Calu3 (cell line): Measurements from ENCODE around the gene DFFB. TPM values are rescaled to one million over a fixed set of nuclear protein-coding genes. Genes with fewer than 3 reads are reported as not detected.
A peak's percentile ranks its signal among the peaks of the same experiment; 100 is the strongest.

ENCODE experiments used
- BruUV-seq: library from RNA; stranded (reverse); fragments of 400-500 nt; replicated peaks from 2 replicates; lab custom pipeline; 2021; lab: Mats Ljungman, UMichigan
- CTCF ChIA-PET: fragments of 300-600 bp; sonication (Branson Sonifier 250); formaldehyde crosslinking; loops from one replicate; lab custom pipeline; 2022; ENCODE audit warnings: antibody characterized with exemption; lab: Charles Lee
- DNase-seq: peaks from one replicate; pipeline ENCODE4 v3.0.0; 2022
- H3K27ac Mint-ChIP-seq: one replicate; pipeline ENCODE4 v1.8.0; 2022; ENCODE audit warnings: mixed read lengths; ENCODE audit not compliant: unreplicated experiment
- H3K27me3 Mint-ChIP-seq: one replicate; pipeline ENCODE4 v1.8.0; 2022; ENCODE audit warnings: mixed read lengths; ENCODE audit not compliant: unreplicated experiment
- H3K36me3 Mint-ChIP-seq: one replicate; pipeline ENCODE4 v1.8.0; 2022; ENCODE audit warnings: mild to moderate bottlenecking, moderate library complexity, mixed read lengths; ENCODE audit not compliant: insufficient read depth, unreplicated experiment
- H3K4me1 Mint-ChIP-seq: one replicate; pipeline ENCODE4 v1.8.0; 2022; ENCODE audit warnings: mild to moderate bottlenecking, low read depth, mixed read lengths; ENCODE audit not compliant: unreplicated experiment
- H3K4me3 Mint-ChIP-seq: one replicate; pipeline ENCODE4 v1.8.0; 2022; ENCODE audit warnings: mild to moderate bottlenecking, low read depth, moderate library complexity, mixed read lengths; ENCODE audit not compliant: unreplicated experiment
- H3K9me3 Mint-ChIP-seq: one replicate; pipeline ENCODE4 v1.8.0; 2022; ENCODE audit warnings: low read depth, mixed read lengths; ENCODE audit not compliant: unreplicated experiment
- intact Hi-C: fragments of 100-400 bp; cut with micrococcal nuclease; formaldehyde crosslinking; loops from one replicate; pipeline ENCODE4 v1.10.0; 2022; ENCODE audit not compliant: unreplicated experiment
- total RNA-seq: library from RNA; stranded (reverse); gene quantifications from 2 replicates; pipeline ENCODE4 v1.2.3, GENCODE V29; 2022
- TF ChIP-seq, protein P1 (sequence below): fragments of 200-600 bp; IDR thresholded peaks from one replicate; pipeline ENCODE4 v1.8.0; 2022; ENCODE audit warnings: antibody characterized with exemption; ENCODE audit not compliant: unreplicated experiment

The DFFB gene
- total RNA-seq, 1 experiment from 2014 or later = 6.6 TPM

GRCh38 chr1:3811595-3811911, 45.7 kb upstream of the DFFB start:
- no TSS peak for BruUV-seq
- Mint-ChIP-seq H3K9me3 (no peaks in the 10 kb centered on the region), H3K27ac (no peak overlapping the region), H3K27me3 (no peaks in the 10 kb centered on the region), H3K4me1 (peaks cover 8% of the 10 kb centered on the region), H3K36me3 (no peaks in the 10 kb centered on the region), H3K4me3 (peak overlapping the region; percentile 21)
- TF ChIP-seq, protein P1, sequence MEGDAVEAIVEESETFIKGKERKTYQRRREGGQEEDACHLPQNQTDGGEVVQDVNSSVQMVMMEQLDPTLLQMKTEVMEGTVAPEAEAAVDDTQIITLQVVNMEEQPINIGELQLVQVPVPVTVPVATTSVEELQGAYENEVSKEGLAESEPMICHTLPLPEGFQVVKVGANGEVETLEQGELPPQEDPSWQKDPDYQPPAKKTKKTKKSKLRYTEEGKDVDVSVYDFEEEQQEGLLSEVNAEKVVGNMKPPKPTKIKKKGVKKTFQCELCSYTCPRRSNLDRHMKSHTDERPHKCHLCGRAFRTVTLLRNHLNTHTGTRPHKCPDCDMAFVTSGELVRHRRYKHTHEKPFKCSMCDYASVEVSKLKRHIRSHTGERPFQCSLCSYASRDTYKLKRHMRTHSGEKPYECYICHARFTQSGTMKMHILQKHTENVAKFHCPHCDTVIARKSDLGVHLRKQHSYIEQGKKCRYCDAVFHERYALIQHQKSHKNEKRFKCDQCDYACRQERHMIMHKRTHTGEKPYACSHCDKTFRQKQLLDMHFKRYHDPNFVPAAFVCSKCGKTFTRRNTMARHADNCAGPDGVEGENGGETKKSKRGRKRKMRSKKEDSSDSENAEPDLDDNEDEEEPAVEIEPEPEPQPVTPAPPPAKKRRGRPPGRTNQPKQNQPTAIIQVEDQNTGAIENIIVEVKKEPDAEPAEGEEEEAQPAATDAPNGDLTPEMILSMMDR = no peak
- intact Hi-C loops = no loop called here
- DNase-seq = no peak
- CTCF ChIA-PET = no interaction called here

- no peak overlapping the region for H3K27ac Mint-ChIP-seq
- peaks cover 5% of the 10 kb centered on the region for H3K36me3 Mint-ChIP-seq
- H3K27me3 Mint-ChIP-seq = no peaks in the 10 kb centered on the region
- no peak for DNase-seq
- no peaks in the 10 kb centered on the region for H3K9me3 Mint-ChIP-seq
- intact Hi-C loops = no loop called here
- CTCF ChIA-PET = no interaction called here
- TF ChIP-seq, protein P1 = no peak
- peaks cover 8% of the 10 kb centered on the region for H3K4me1 Mint-ChIP-seq
- no TSS peak for BruUV-seq
- H3K4me3 Mint-ChIP-seq = no peak overlapping the region
These were observed 43.2 kb upstream of the DFFB start for GRCh38 chr1:3814065-3814464.

GRCh38 chr1:3814771-3815561, 42.3 kb upstream of the DFFB start:
- no peak for DNase-seq
- no peaks in the 10 kb centered on the region for H3K9me3 Mint-ChIP-seq
- intact Hi-C loops = no loop called here
- peaks cover 5% of the 10 kb centered on the region for H3K4me1 Mint-ChIP-seq
- no peak overlapping the region for H3K27ac Mint-ChIP-seq
- no peak overlapping the region for H3K4me3 Mint-ChIP-seq
- TF ChIP-seq, protein P1 = no peak
- peaks cover 5% of the 10 kb centered on the region for H3K36me3 Mint-ChIP-seq
- CTCF ChIA-PET = no interaction called here
- no peaks in the 10 kb centered on the region for H3K27me3 Mint-ChIP-seq
- BruUV-seq = no TSS peak

DNA sequence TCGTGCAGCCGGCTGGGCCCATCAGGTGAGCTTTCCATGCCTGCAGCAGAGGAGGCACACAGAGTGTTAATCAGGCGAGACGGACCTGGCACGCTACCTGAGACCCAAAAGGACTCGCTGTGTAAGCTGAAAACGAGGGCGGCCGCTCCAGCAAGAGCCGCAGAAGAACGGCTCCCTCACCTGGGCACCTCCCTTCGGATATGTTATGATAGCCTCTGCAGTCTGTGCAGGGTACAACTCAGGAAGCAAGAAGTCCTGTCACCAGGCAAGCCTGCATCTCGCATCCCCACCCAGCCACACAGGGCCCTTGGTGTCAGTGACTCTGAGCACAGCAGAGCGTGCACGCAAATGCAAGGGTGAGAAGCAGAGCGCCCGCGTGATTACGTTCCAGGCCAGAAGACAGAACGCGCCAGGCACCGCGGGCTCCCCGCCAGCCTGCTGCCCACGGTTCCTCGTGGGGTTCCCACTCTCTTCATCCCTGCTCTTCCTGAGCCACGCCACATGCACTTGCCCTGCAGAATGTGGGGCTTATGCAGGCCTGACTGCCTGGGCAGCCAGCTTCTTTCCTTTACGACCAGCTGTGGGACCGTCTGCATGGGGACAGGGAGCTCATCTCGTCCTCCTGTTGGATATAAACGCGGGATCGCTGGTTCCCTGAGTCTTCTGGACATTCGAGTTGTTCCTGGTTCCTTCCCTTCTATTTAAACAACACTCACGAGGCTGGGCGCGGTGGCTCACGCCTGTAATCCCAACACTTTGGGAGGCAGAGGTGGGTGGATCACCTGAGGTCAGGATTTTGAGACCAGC, 40.7 kb upstream of the DFFB start:
- intact Hi-C loops = no loop called here
- Mint-ChIP-seq H3K4me3 (no peak overlapping the region), H3K27ac (no peak overlapping the region), H3K36me3 (peaks cover 5% of the 10 kb centered on the region), H3K4me1 (no peaks in the 10 kb centered on the region), H3K9me3 (no peaks in the 10 kb centered on the region), H3K27me3 (no peaks in the 10 kb centered on the region)
- TF ChIP-seq, protein P1 = no peak
- CTCF ChIA-PET = no interaction called here
- BruUV-seq = no TSS peak
- DNase-seq = no peak
